ELR (cell line): ENCODE data around the gene UQCRH.
"Not testable (repeated sequence)": the region's sequence is repeated elsewhere in the genome, so short reads cannot be mapped to it uniquely, and the experiment has no call there.

ENCODE experiments used
- DNase-seq: peaks from one replicate; pipeline ENCODE4 v3.0.0-alpha.2; 2015; ENCODE audit warnings: low read depth

Gene UQCRH

GRCh38 chr1:46333300-46334029 is 30.0 kb downstream of the UQCRH start:
- DNase-seq: peak; percentile 66

- DNase-seq: no peak
Measured at GRCh38 chr1:46334030-46334384, 30.5 kb downstream of the UQCRH start.

- no peak for DNase-seq
Measured at GRCh38 chr1:46335081-46335480, 31.6 kb downstream of the UQCRH start.

GRCh38 chr1:46337409-46337808 is 33.9 kb downstream of the UQCRH start:
- not testable (repeated sequence) for DNase-seq

- DNase-seq: peak; percentile 97
Measured at GRCh38 chr1:46340404-46341221, 37.1 kb downstream of the UQCRH start, which contains the start of gene NSUN4. Gene NSUN4, plus strand, starts transcription at chr1:46340807. Its CDS starts 20 bp downstream, at chr1:46340827.

- DNase-seq: no peak
Measured at GRCh38 chr1:46341222-46342083, 38.0 kb downstream of the UQCRH start.

- DNase-seq: peak; percentile 62
Measured at GRCh38 chr1:46342084-46342656, 38.7 kb downstream of the UQCRH start.

GRCh38 chr1:46342677-46343350 is 39.3 kb downstream of the UQCRH start:
- no peak for DNase-seq

- DNase-seq: no peak
Measured at GRCh38 chr1:46343351-46343695, 39.8 kb downstream of the UQCRH start.

GRCh38 chr1:46343705-46344104 is 40.2 kb downstream of the UQCRH start:
- no peak for DNase-seq

GRCh38 chr1:46344481-46344880 is 41.0 kb downstream of the UQCRH start:
- no peak for DNase-seq

- no peak for DNase-seq
Measured at GRCh38 chr1:46345281-46345680, 41.8 kb downstream of the UQCRH start.

GRCh38 chr1:46352363-46352762 is 48.9 kb downstream of the UQCRH start:
- DNase-seq: no peak

GRCh38 chr1:46355920-46356319 is 52.4 kb downstream of the UQCRH start:
- DNase-seq: not testable (repeated sequence)

- no peak for DNase-seq
Measured at GRCh38 chr1:46362158-46362557, 58.7 kb downstream of the UQCRH start.

GRCh38 chr1:46363121-46363520 is 59.6 kb downstream of the UQCRH start:
- no peak for DNase-seq

- peak; percentile 42 for DNase-seq
Measured at GRCh38 chr1:46364612-46365011, 61.1 kb downstream of the UQCRH start.

- not testable (repeated sequence) for DNase-seq
Measured at GRCh38 chr1:46365796-46366195, 62.3 kb downstream of the UQCRH start.
